Neural cell (in vitro differentiated cells): ENCODE data around the gene BHLHA9. TPM values are rescaled to one million over a fixed set of nuclear protein-coding genes. Genes with fewer than 3 reads are reported as not detected.

ENCODE experiments used
- H2AFZ ChIP-seq: fragments of 200-600, 300-800 bp; sonication (generic), shearing (Covaris generic); 2 replicates; pipeline ENCODE4 v1.6.0; 2014; ENCODE audit warnings: low read depth, mild to moderate bottlenecking, antibody characterized with exemption, low read length, moderate library complexity
- H3F3A ChIP-seq: fragments of 200-600 bp; shearing (Covaris generic); 2 replicates; pipeline ENCODE4 v1.6.1; 2016; ENCODE audit warnings: mild to moderate bottlenecking, moderate library complexity, mixed read lengths, antibody characterized with exemption, low read length; ENCODE audit not compliant: insufficient read depth, poor library complexity, severe bottlenecking
- H3K27ac ChIP-seq: fragments of 200-600, 300-800 bp; sonication (generic), shearing (Covaris generic); 2 replicates; pipeline ENCODE4 v1.5.1; 2014; ENCODE audit warnings: mild to moderate bottlenecking, low read length, moderate library complexity
- H3K27me3 ChIP-seq: fragments of 300-800, 200-600 bp; sonication (generic), shearing (Covaris generic); 2 replicates; pipeline ENCODE4 v1.6.0; 2014; ENCODE audit warnings: mild to moderate bottlenecking, low read depth, low read length, moderate library complexity; ENCODE audit not compliant: insufficient read depth
- H3K36me3 ChIP-seq: fragments of 300-800, 200-600 bp; sonication (generic), shearing (Covaris generic); 2 replicates; pipeline ENCODE4 v1.5.1; 2014; ENCODE audit warnings: mild to moderate bottlenecking, antibody characterized with exemption, low read length, moderate library complexity; ENCODE audit not compliant: insufficient read depth
- H3K4me2 ChIP-seq: fragments of 300-800, 200-600 bp; sonication (generic), shearing (Covaris generic); 2 replicates; pipeline ENCODE4 v1.6.0; 2014; ENCODE audit warnings: mild to moderate bottlenecking, low read length
- H3K4me3 ChIP-seq: fragments of 300-800, 200-600 bp; sonication (generic), shearing (Covaris generic); 2 replicates; pipeline ENCODE4 v1.5.1; 2014; ENCODE audit warnings: mild to moderate bottlenecking, low read length, moderate library complexity
- H3K79me2 ChIP-seq: fragments of 200-600 bp; shearing (Covaris generic); replicated peaks from 2 replicates; pipeline ENCODE4 v1.6.0; 2014; ENCODE audit warnings: mild to moderate bottlenecking, low read length, moderate library complexity; ENCODE audit not compliant: insufficient read depth
- H3K9ac ChIP-seq: fragments of 300-800, 200-600 bp; sonication (generic), shearing (Covaris generic); 2 replicates; pipeline ENCODE4 v1.6.1; 2016; ENCODE audit warnings: mild to moderate bottlenecking, low read length, mixed read lengths
- H3K9me2 ChIP-seq: fragments of 200-600 bp; shearing (Covaris generic); 2 replicates; pipeline ENCODE4 v1.6.1; 2016; ENCODE audit warnings: mild to moderate bottlenecking, low read length, mixed read lengths; ENCODE audit not compliant: insufficient read depth
- H3K9me3 ChIP-seq: fragments of 200-600, 300-800 bp; sonication (generic), shearing (Covaris generic); 2 replicates; pipeline ENCODE4 v1.6.1; 2016; ENCODE audit warnings: mild to moderate bottlenecking, mixed run types, low read length, moderate library complexity, mixed read lengths
- H4K20me1 ChIP-seq: fragments of 200-600 bp; shearing (Covaris generic); 2 replicates; pipeline ENCODE4 v1.6.1; 2016; ENCODE audit warnings: mild to moderate bottlenecking, mixed run types; ENCODE audit not compliant: insufficient read depth
- CTCF ChIP-seq: fragments of 450-650 bp; IDR thresholded peaks from 2 replicates; pipeline ENCODE4 v1.5.1; 2014; ENCODE audit warnings: antibody characterized with exemption, mild to moderate bottlenecking, moderate library complexity; ENCODE audit not compliant: poor library complexity, severe bottlenecking
- EP300 ChIP-seq: fragments of 450-650 bp; conservative IDR thresholded peaks from 2 replicates; pipeline ENCODE4 v1.6.1; 2014; ENCODE audit warnings: antibody characterized with exemption, mild to moderate bottlenecking, moderate library complexity; ENCODE audit not compliant: poor library complexity, severe bottlenecking
- EZH2 ChIP-seq: fragments of 200-600, 300-800 bp; shearing (Covaris generic), sonication (generic); IDR thresholded peaks from 2 replicates; pipeline ENCODE4 v1.6.1; 2014; ENCODE audit warnings: antibody characterized with exemption, low read length, borderline replicate concordance, mild to moderate bottlenecking; ENCODE audit not compliant: insufficient read depth, poor library complexity, severe bottlenecking
- MXI1 ChIP-seq: fragments of 450-650 bp; conservative IDR thresholded peaks from 2 replicates; pipeline ENCODE4 v1.6.1; 2014; ENCODE audit warnings: antibody characterized with exemption, mild to moderate bottlenecking; ENCODE audit not compliant: poor library complexity, severe bottlenecking
- POLR2AphosphoS5 ChIP-seq: IDR thresholded peaks from 2 replicates; pipeline ENCODE4 v1.6.1; 2012
- RAD21 ChIP-seq: fragments of 450-650 bp; conservative IDR thresholded peaks from 2 replicates; pipeline ENCODE4 v1.6.1; 2014; ENCODE audit warnings: antibody characterized with exemption, mild to moderate bottlenecking, moderate library complexity
- REST ChIP-seq: IDR thresholded peaks from 2 replicates; pipeline ENCODE4 v1.6.1; 2012; ENCODE audit warnings: borderline replicate concordance
- SMC3 ChIP-seq: fragments of 450-650 bp; conservative IDR thresholded peaks from 2 replicates; pipeline ENCODE4 v1.6.1; 2014; ENCODE audit warnings: antibody characterized with exemption, mild to moderate bottlenecking, moderate library complexity; ENCODE audit not compliant: poor library complexity
- TAF1 ChIP-seq: IDR thresholded peaks from 2 replicates; pipeline ENCODE4 v1.6.1; 2012; ENCODE audit warnings: low read depth
- polyA plus RNA-seq: library from polyadenylated mRNA; depleted of rRNA; stranded (reverse); fragments of >200 nt; gene quantifications from 2 replicates; pipeline ENCODE4 v1.2.3, GENCODE V29; 2014

The BHLHA9 gene
- polyA plus RNA-seq, 1 donor from 2014 or later, result not detected

GRCh38 chr17:1274245-1274608 lies 4.0 kb downstream of the BHLHA9 start:
- Histone ChIP-seq H4K20me1 (no peaks in the 10 kb centered on the region), H3K36me3 (no peaks in the 10 kb centered on the region), H3K27ac (no peak overlapping the region), H3K27me3 (peaks cover 12% of the 10 kb centered on the region), H3K4me3 (no peak overlapping the region), H3F3A (no peaks in the 10 kb centered on the region), H3K4me2 (no peak overlapping the region), H3K79me2 (no peaks in the 10 kb centered on the region), H3K9me3 (no peaks in the 10 kb centered on the region), H3K9ac (no peak overlapping the region), H2AFZ (no peak overlapping the region), H3K9me2 (no peaks in the 10 kb centered on the region)
- TF ChIP-seq EZH2 (no peak), CTCF (no peak), POLR2AphosphoS5 (no peak), EP300 (no peak), REST (no peak), RAD21 (no peak), TAF1 (no peak), SMC3 (no peak), MXI1 (no peak)

- Histone ChIP-seq H3K4me2 (no peak overlapping the region), H3K27me3 (peaks cover 9% of the 10 kb centered on the region), H3K4me3 (no peak overlapping the region), H3K9me2 (no peaks in the 10 kb centered on the region), H3K9ac (no peak overlapping the region), H4K20me1 (no peaks in the 10 kb centered on the region), H3F3A (no peaks in the 10 kb centered on the region), H3K9me3 (no peaks in the 10 kb centered on the region), H2AFZ (no peak overlapping the region), H3K27ac (no peak overlapping the region), H3K36me3 (no peaks in the 10 kb centered on the region), H3K79me2 (no peaks in the 10 kb centered on the region)
- TF ChIP-seq RAD21 (no peak), MXI1 (no peak), EZH2 (no peak), CTCF (no peak), REST (no peak), POLR2AphosphoS5 (no peak), SMC3 (no peak)
Observed at GRCh38 chr17:1275205-1275961, 5.1 kb downstream of the BHLHA9 start.
